HEK293 (cell line): ENCODE data around the gene ASF1A.

ENCODE experiments used
- CTCF ChIP-seq: fragments of 450-650 bp; formaldehyde crosslinking; IDR thresholded peaks from 2 replicates; pipeline ENCODE4 v1.5.1; 2016; ENCODE audit warnings: missing biosample characterization, missing genetic modification characterization
- REST ChIP-seq: fragments of 450-650 bp; formaldehyde crosslinking; IDR thresholded peaks from 2 replicates; pipeline ENCODE4 v1.5.1; 2016; ENCODE audit warnings: missing biosample characterization, missing genetic modification characterization
- SP3 ChIP-seq: fragments of 450-650 bp; formaldehyde crosslinking; IDR thresholded peaks from 2 replicates; pipeline ENCODE4 v1.5.1; 2016; ENCODE audit warnings: missing biosample characterization, missing genetic modification characterization
- ZBTB7A ChIP-seq: fragments of 450-650 bp; formaldehyde crosslinking; IDR thresholded peaks from 2 replicates; pipeline ENCODE4 v1.5.1; 2016; ENCODE audit warnings: low read depth, missing biosample characterization, missing genetic modification characterization
- ZBTB8A ChIP-seq: fragments of 450-650 bp; formaldehyde crosslinking; IDR thresholded peaks from 2 replicates; pipeline ENCODE4 v1.5.1; 2016; ENCODE audit warnings: missing biosample characterization, missing genetic modification characterization
- ZNF169 ChIP-seq: fragments of 450-650 bp; formaldehyde crosslinking; IDR thresholded peaks from 2 replicates; pipeline ENCODE4 v1.5.1; 2016; ENCODE audit warnings: missing biosample characterization, missing genetic modification characterization
- ZNF660 ChIP-seq: fragments of 450-650 bp; IDR thresholded peaks from 2 replicates; pipeline ENCODE4 v1.5.1; 2018; ENCODE audit warnings: missing biosample characterization, mild to moderate bottlenecking, missing genetic modification characterization
- ZSCAN4 ChIP-seq: fragments of 450-650 bp; formaldehyde crosslinking; IDR thresholded peaks from 2 replicates; pipeline ENCODE4 v1.5.1; 2017; ENCODE audit warnings: missing biosample characterization, missing genetic modification characterization
- TF ChIP-seq, protein P1 (sequence below): fragments of 450-650 bp; formaldehyde crosslinking; IDR thresholded peaks from 2 replicates; pipeline ENCODE4 v1.5.1; 2016; ENCODE audit warnings: missing biosample characterization, missing genetic modification characterization

DNA sequence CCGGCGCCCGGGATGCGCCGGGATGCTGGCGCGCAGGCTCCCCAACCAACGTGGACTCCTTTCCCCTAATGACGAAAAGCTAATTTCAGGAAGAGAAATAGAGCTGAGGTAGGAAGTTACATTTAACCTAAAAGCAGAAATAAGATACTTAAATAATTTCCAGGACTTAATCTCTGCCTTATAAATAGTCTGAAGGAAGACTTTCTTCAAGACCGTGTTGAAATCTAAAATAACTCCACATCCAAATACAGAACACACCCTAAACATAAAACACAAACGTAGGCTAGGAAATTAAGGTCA lies 1.3 kb downstream of the ASF1A start:
- TF ChIP-seq ZBTB7A (tag by site-specific recombination) (no peak), ZNF169 (tag by site-specific recombination) (no peak), CTCF (tag by site-specific recombination) (no peak), ZNF660 (no peak), SP3 (tag by site-specific recombination) (no peak), ZSCAN4 (tag by site-specific recombination) (no peak), REST (no peak), ZBTB8A (tag by site-specific recombination) (no peak)
- TF ChIP-seq, protein P1, sequence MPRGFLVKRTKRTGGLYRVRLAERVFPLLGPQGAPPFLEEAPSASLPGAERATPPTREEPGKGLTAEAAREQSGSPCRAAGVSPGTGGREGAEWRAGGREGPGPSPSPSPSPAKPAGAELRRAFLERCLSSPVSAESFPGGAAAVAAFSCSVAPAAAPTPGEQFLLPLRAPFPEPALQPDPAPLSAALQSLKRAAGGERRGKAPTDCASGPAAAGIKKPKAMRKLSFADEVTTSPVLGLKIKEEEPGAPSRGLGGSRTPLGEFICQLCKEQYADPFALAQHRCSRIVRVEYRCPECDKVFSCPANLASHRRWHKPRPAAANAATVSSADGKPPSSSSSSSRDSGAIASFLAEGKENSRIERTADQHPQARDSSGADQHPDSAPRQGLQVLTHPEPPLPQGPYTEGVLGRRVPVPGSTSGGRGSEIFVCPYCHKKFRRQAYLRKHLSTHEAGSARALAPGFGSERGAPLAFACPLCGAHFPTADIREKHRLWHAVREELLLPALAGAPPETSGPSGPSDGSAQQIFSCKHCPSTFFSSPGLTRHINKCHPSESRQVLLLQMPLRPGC (tag by site-specific recombination), result no peak
